ENCODE measurements around the gene TTYH2. TPM values are rescaled to one million over a fixed set of nuclear protein-coding genes. Genes with fewer than 3 reads are reported as not detected.

Gene TTYH2
- total RNA-seq, 1 experiment from 2014 or later = 1.5 TPM

DNA sequence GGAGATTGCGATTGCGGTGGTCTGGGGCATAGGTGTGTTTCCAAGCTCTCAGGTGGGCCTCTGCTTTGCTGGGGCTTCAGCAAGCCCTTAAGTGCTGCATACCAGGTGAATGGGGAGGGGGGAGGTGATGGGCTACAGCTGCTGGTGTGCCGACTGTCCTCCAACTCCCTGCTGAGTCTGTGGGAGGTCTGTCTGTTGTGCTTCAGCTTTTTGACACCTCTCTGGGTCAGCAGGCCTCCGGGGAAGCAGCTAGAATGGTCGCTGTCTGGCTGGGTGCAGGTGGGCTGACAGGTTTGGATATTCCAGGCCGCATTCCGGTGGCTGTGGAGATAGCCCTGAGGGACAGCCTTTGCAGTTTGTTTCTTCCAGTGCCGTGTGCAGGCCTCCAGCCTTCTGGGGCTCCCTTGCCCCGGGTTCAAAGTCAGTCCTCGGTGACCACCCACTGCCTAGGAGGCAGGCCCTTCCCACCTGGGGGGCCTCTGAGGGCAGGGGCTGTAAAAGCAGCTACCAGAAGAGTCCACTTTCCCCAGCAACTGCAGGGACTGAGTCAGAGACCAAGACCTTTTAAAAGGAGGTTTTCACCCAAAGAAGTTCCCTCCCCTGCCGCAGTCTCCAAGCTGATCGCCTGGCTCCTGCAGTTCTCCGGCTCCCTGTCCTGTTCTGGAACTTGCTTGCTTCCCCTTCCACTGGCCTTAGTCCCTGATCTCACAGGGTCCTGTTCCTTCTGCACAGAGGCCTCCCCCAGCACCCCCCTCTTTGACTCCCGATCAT lies 2.0 kb upstream of the TTYH2 start:
- no peak for DNase-seq
- Histone ChIP-seq H3K9me3 (ENCODE audit: insufficient read depth, low read depth) (no peaks in the 10 kb centered on the region), H3K4me3 (no peak overlapping the region), H3F3A (ENCODE audit: insufficient read depth, low read depth) (peaks cover 65% of the 10 kb centered on the region), H3K9me2 (ENCODE audit: insufficient read depth) (no peaks in the 10 kb centered on the region), H3K4me1 (replicated peaks; ENCODE audit: insufficient read depth) (peaks cover 4% of the 10 kb centered on the region; the same call in 1 of the 2 replicates), H2AFZ (no peak overlapping the region), H3K36me3 (ENCODE audit: low read depth) (peaks cover 18% of the 10 kb centered on the region), H3K4me2 (no peak overlapping the region), H4K20me1 (ENCODE audit: insufficient read depth) (peaks cover 57% of the 10 kb centered on the region), H3K27ac (no peak overlapping the region), H3K79me2 (ENCODE audit: low read depth) (peaks cover 23% of the 10 kb centered on the region), H3K27me3 (ENCODE audit: insufficient read depth, low read depth) (peaks cover 13% of the 10 kb centered on the region)
- TF ChIP-seq, protein P1, sequence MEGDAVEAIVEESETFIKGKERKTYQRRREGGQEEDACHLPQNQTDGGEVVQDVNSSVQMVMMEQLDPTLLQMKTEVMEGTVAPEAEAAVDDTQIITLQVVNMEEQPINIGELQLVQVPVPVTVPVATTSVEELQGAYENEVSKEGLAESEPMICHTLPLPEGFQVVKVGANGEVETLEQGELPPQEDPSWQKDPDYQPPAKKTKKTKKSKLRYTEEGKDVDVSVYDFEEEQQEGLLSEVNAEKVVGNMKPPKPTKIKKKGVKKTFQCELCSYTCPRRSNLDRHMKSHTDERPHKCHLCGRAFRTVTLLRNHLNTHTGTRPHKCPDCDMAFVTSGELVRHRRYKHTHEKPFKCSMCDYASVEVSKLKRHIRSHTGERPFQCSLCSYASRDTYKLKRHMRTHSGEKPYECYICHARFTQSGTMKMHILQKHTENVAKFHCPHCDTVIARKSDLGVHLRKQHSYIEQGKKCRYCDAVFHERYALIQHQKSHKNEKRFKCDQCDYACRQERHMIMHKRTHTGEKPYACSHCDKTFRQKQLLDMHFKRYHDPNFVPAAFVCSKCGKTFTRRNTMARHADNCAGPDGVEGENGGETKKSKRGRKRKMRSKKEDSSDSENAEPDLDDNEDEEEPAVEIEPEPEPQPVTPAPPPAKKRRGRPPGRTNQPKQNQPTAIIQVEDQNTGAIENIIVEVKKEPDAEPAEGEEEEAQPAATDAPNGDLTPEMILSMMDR (conservative IDR thresholded peaks at IDR 0.05) = no peak
- TF ChIP-seq EZH2 (IDR thresholded peaks at IDR 0.05; ENCODE audit: low read depth) = no peak
- CTCF ChIA-PET = no interaction called here
- BruUV-seq (replicated peaks) = no TSS peak
- intact Hi-C loops (cut with micrococcal nuclease; ENCODE audit: unreplicated experiment) = loop anchor here (2.0 to 10.0 kb wide), 5 partner anchors 49 to 243 kb away; partner anchors contain the start of gene GPR142
- POLR2A ChIA-PET (ENCODE audit: unreplicated experiment) = interaction anchor here (0.6 kb wide), 1 partner anchor 219 kb away, joined by 4 read pairs; no protein-coding TSS in a partner anchor

DNA sequence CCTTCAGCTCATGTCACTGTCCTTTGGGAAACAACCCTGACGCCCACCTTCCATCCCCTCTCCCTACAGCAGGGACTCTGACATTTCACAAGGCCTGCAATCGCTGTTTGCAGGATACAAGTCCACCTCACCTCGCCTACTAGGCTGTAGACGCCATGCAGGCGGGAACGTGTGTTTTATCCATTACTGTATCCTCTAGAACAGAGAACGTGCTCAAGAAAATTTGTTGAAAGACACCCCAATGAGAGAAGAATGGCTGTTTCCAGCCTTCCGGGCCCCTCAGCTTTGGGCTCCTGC lies 1.5 kb upstream of the TTYH2 start:
- no peak for TF ChIP-seq EZH2 (IDR thresholded peaks at IDR 0.05; ENCODE audit: low read depth)
- TF ChIP-seq, protein P1 (conservative IDR thresholded peaks at IDR 0.05) = no peak
- peaks cover 17% of the 10 kb centered on the region for H3K79me2 ChIP-seq (ENCODE audit: low read depth)
- H3K9me2 ChIP-seq (ENCODE audit: insufficient read depth) = no peaks in the 10 kb centered on the region
- BruUV-seq (replicated peaks) = no TSS peak
- H3K4me2 ChIP-seq = no peak overlapping the region
- H3K27me3 ChIP-seq (ENCODE audit: insufficient read depth, low read depth) = peaks cover 13% of the 10 kb centered on the region
- ChIA-PET CTCF (no interaction called here), POLR2A (ENCODE audit: unreplicated experiment) (no interaction called here)
- peaks cover 4% of the 10 kb centered on the region; the same call in 1 of the 2 replicates for H3K4me1 ChIP-seq (replicated peaks; ENCODE audit: insufficient read depth)
- H2AFZ ChIP-seq = no peak overlapping the region
- H3K9me3 ChIP-seq (ENCODE audit: insufficient read depth, low read depth) = no peaks in the 10 kb centered on the region
- intact Hi-C loops (cut with micrococcal nuclease; ENCODE audit: unreplicated experiment) = loop anchor here (2.0 to 10.0 kb wide), 5 partner anchors 49 to 243 kb away; partner anchors contain the start of gene GPR142
- no peak for DNase-seq
- H4K20me1 ChIP-seq (ENCODE audit: insufficient read depth) = peaks cover 52% of the 10 kb centered on the region
- H3K36me3 ChIP-seq (ENCODE audit: low read depth) = peaks cover 15% of the 10 kb centered on the region
- peaks cover 60% of the 10 kb centered on the region for H3F3A ChIP-seq (ENCODE audit: insufficient read depth, low read depth)
- no peak overlapping the region for H3K27ac ChIP-seq
- no peak overlapping the region for H3K4me3 ChIP-seq

DNA sequence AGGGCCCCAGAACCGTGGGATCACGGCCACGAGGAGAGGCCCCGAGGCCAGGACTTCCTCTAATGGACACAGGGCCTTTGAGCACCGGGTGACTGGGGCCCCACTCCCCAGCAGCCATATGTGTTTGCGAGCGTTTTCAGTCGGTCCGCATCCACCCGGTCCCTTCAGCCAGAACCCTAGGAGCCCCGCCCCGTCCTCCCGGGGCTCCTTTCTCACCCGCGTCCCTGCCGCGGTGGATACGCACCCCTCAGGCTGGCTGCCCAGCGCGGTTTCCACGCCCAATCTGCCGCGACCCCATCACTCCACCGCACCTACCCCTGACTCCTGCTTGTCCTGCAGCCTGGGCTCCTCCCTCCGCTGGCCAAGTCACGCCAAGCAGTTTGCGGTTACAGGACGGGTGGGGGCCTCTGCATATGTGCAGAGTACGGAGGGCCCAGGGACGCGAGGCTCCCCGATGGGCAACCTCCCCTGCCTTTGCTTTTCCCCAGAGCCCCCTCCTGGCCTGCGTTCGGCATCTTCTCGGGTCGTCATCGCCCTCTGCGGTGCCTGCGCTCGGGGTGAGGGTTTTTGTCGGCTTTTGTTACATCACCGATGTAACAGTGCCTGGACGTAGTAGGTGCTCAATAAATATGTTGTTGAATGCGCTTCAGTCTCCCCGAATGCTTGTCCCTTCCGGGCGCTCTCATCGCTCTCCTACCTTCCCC lies 1.0 kb upstream of the TTYH2 start:
- H4K20me1 ChIP-seq (ENCODE audit: insufficient read depth) = peaks cover 47% of the 10 kb centered on the region
- H2AFZ ChIP-seq = no peak overlapping the region
- H3K36me3 ChIP-seq (ENCODE audit: low read depth) = peaks cover 10% of the 10 kb centered on the region; the same call in 1 of the 2 replicates
- ChIA-PET POLR2A (ENCODE audit: unreplicated experiment) (interaction anchor here (0.7 kb wide), 1 partner anchor 84 kb away, joined by 9 read pairs; no protein-coding TSS in a partner anchor), CTCF (interaction anchor here (1.1 kb wide), 1 partner anchor 9 kb away, joined by 13 read pairs; no protein-coding TSS in a partner anchor)
- intact Hi-C loops (cut with micrococcal nuclease; ENCODE audit: unreplicated experiment) = loop anchor here (5.0 to 10.0 kb wide), 3 partner anchors 70 to 242 kb away; partner anchors contain the start of gene GPR142
- peaks cover 12% of the 10 kb centered on the region for H3K79me2 ChIP-seq (ENCODE audit: low read depth)
- H3F3A ChIP-seq (ENCODE audit: insufficient read depth, low read depth) = peaks cover 55% of the 10 kb centered on the region
- H3K9me3 ChIP-seq (ENCODE audit: insufficient read depth, low read depth) = no peaks in the 10 kb centered on the region
- BruUV-seq (replicated peaks) = no TSS peak
- peaks cover 4% of the 10 kb centered on the region; the same call in 1 of the 2 replicates for H3K4me1 ChIP-seq (replicated peaks; ENCODE audit: insufficient read depth)
- peaks cover 13% of the 10 kb centered on the region for H3K27me3 ChIP-seq (ENCODE audit: insufficient read depth, low read depth)
- H3K9me2 ChIP-seq (ENCODE audit: insufficient read depth) = no peaks in the 10 kb centered on the region
- H3K4me2 ChIP-seq = peak overlapping the region; percentile 89
- no peak overlapping the region for H3K27ac ChIP-seq
- TF ChIP-seq, protein P1 (conservative IDR thresholded peaks at IDR 0.05) = no peak
- no peak for TF ChIP-seq EZH2 (IDR thresholded peaks at IDR 0.05; ENCODE audit: low read depth)
- H3K4me3 ChIP-seq = peak overlapping the region; percentile 64; the same call in 1 of the 2 replicates
- no peak for DNase-seq
